MCF 10A (cell line): ENCODE measurements around the gene GALNT7. TPM values are rescaled to one million over a fixed set of nuclear protein-coding genes. Genes with fewer than 3 reads are reported as not detected.
A peak's percentile ranks its signal among the peaks of the same experiment; 100 is the strongest.

Source experiments
- BruUV-seq: library from RNA; stranded (reverse); fragments of 400-500 nt; replicated peaks from 2 replicates; lab custom pipeline; 2021; lab: Mats Ljungman, UMichigan
- CTCF ChIA-PET: fragments of 300-600 bp; sonication (Branson Sonifier 250); formaldehyde crosslinking; extraction: SDS; loops from one replicate; lab custom pipeline; 2021; ENCODE audit warnings: antibody characterized with exemption, inconsistent platforms; lab: Yijun Ruan, JAX
- POLR2A ChIA-PET: fragments of 300-600, 350-650 bp; sonication (Branson Sonifier 250); formaldehyde crosslinking; extraction: SDS; loops from one replicate; lab custom pipeline; 2020; ENCODE audit warnings: antibody characterized with exemption, inconsistent platforms; lab: Yijun Ruan, JAX
- DNase-seq: peaks from one replicate; pipeline ENCODE4 v3.0.0-alpha.2; 2018; ENCODE audit not compliant: unreplicated experiment
- H3K27ac Mint-ChIP-seq: one replicate; pipeline ENCODE4 v1.8.0; 2022; ENCODE audit warnings: mild to moderate bottlenecking, low read depth, mixed read lengths; ENCODE audit not compliant: unreplicated experiment
- H3K27me3 Mint-ChIP-seq: one replicate; pipeline ENCODE4 v1.8.0; 2022; ENCODE audit warnings: mixed read lengths; ENCODE audit not compliant: insufficient read depth, unreplicated experiment
- H3K36me3 Mint-ChIP-seq: one replicate; pipeline ENCODE4 v1.8.0; 2022; ENCODE audit warnings: mild to moderate bottlenecking, moderate library complexity, mixed read lengths; ENCODE audit not compliant: insufficient read depth, unreplicated experiment
- H3K4me1 Mint-ChIP-seq: one replicate; pipeline ENCODE4 v1.8.0; 2022; ENCODE audit warnings: mixed read lengths; ENCODE audit not compliant: insufficient read depth, unreplicated experiment
- H3K4me3 Mint-ChIP-seq: one replicate; pipeline ENCODE4 v1.8.0; 2022; ENCODE audit warnings: mild to moderate bottlenecking, moderate library complexity, mixed read lengths; ENCODE audit not compliant: unreplicated experiment
- H3K9me3 Mint-ChIP-seq: one replicate; pipeline ENCODE4 v1.8.0; 2022; ENCODE audit warnings: mixed read lengths; ENCODE audit not compliant: unreplicated experiment
- intact Hi-C: fragments of 100-400 bp; cut with micrococcal nuclease; formaldehyde crosslinking; loops from 2 replicates; pipeline ENCODE4 v1.14.1; 2022
- total RNA-seq: library from RNA; stranded (reverse); gene quantifications from 2 replicates; pipeline ENCODE4 v1.2.3, GENCODE V29; 2022
- TF ChIP-seq, protein P1 (sequence below): fragments of 200-600 bp; IDR thresholded peaks from one replicate; pipeline ENCODE4 v1.8.0; 2022; ENCODE audit warnings: antibody characterized with exemption, mild to moderate bottlenecking; ENCODE audit not compliant: unreplicated experiment

GALNT7 gene
- total RNA-seq, 1 experiment from 2014 or later = 13.7 TPM

GRCh38 chr4:173346074-173346473, 177.5 kb downstream of the GALNT7 start:
- TF ChIP-seq, protein P1, sequence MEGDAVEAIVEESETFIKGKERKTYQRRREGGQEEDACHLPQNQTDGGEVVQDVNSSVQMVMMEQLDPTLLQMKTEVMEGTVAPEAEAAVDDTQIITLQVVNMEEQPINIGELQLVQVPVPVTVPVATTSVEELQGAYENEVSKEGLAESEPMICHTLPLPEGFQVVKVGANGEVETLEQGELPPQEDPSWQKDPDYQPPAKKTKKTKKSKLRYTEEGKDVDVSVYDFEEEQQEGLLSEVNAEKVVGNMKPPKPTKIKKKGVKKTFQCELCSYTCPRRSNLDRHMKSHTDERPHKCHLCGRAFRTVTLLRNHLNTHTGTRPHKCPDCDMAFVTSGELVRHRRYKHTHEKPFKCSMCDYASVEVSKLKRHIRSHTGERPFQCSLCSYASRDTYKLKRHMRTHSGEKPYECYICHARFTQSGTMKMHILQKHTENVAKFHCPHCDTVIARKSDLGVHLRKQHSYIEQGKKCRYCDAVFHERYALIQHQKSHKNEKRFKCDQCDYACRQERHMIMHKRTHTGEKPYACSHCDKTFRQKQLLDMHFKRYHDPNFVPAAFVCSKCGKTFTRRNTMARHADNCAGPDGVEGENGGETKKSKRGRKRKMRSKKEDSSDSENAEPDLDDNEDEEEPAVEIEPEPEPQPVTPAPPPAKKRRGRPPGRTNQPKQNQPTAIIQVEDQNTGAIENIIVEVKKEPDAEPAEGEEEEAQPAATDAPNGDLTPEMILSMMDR = no peak
- no TSS peak for BruUV-seq
- intact Hi-C loops = no loop called here
- Mint-ChIP-seq H3K27me3 (no peaks in the 10 kb centered on the region), H3K4me1 (no peaks in the 10 kb centered on the region), H3K4me3 (no peak overlapping the region), H3K36me3 (no peaks in the 10 kb centered on the region), H3K9me3 (no peaks in the 10 kb centered on the region), H3K27ac (no peak overlapping the region)
- DNase-seq = no peak
- POLR2A ChIA-PET = interaction anchor here (3.8 to 4.3 kb wide), 2 partner anchors 12 to 23 kb away, joined by 26 to 37 read pairs; partner anchors contain the start of genes HMGB2 and SAP30
- CTCF ChIA-PET = interaction anchor here (0.6 to 1.0 kb wide), 4 partner anchors 9 to 362 kb away, joined by 3 to 4 read pairs (median 3); no protein-coding TSS in a partner anchor

DNA sequence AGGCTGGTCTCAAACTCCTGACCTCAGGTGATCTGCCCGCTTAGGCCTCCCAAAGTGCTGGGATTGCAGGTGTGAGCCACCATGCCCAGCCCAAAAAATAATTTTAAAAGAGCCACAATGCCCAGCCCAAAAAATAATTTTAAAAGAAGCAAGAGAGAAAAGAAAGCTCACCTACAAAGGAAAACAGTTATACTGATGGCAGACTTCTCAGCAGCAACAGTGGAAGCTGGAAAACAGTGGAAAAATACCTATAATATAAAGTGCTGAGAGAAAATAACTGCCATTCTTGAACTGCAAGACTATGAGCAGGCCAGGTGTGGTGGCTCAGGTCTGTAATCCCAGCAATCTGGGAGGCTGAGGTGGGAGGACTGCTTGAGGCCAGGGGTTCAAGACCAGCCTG, 178.9 kb downstream of the GALNT7 start:
- Mint-ChIP-seq H3K36me3 (no peaks in the 10 kb centered on the region), H3K27ac (no peak overlapping the region), H3K9me3 (no peaks in the 10 kb centered on the region), H3K4me3 (no peak overlapping the region), H3K27me3 (no peaks in the 10 kb centered on the region), H3K4me1 (no peaks in the 10 kb centered on the region)
- intact Hi-C loops = no loop called here
- TF ChIP-seq, protein P1 = no peak
- POLR2A ChIA-PET = interaction anchor here (4.3 kb wide), 1 partner anchor 22 kb away, joined by 26 read pairs; the partner anchor contains the start of gene SAP30
- CTCF ChIA-PET = interaction anchor here (1.2 to 1.5 kb wide), 2 partner anchors 13 to 73 kb away, joined by 4 read pairs; no protein-coding TSS in a partner anchor
- no TSS peak for BruUV-seq
- DNase-seq = no peak

GRCh38 chr4:173357939-173358338, 189.3 kb downstream of the GALNT7 start:
- intact Hi-C loops = no loop called here
- ChIA-PET POLR2A (interaction anchor here (0.6 to 1.1 kb wide), 2 partner anchors 11 to 442 kb away, joined by 3 to 7 read pairs; no protein-coding TSS in a partner anchor), CTCF (interaction anchor here (0.5 to 1.3 kb wide), 4 partner anchors 9 to 90 kb away, joined by 3 to 4 read pairs (median 4); no protein-coding TSS in a partner anchor)
- Mint-ChIP-seq H3K4me1 (no peaks in the 10 kb centered on the region), H3K27ac (no peak overlapping the region), H3K4me3 (no peak overlapping the region), H3K9me3 (no peaks in the 10 kb centered on the region), H3K27me3 (no peaks in the 10 kb centered on the region), H3K36me3 (peaks cover 5% of the 10 kb centered on the region)
- no peak for DNase-seq
- TF ChIP-seq, protein P1 = no peak
- no TSS peak for BruUV-seq

- Mint-ChIP-seq H3K27me3 (no peaks in the 10 kb centered on the region), H3K27ac (no peak overlapping the region), H3K4me1 (no peaks in the 10 kb centered on the region), H3K4me3 (no peak overlapping the region), H3K9me3 (no peaks in the 10 kb centered on the region), H3K36me3 (peaks cover 6% of the 10 kb centered on the region)
- CTCF ChIA-PET = interaction anchor here (0.5 to 1.4 kb wide), 8 partner anchors 14 to 936 kb away, joined by 3 to 4 read pairs (median 3); no protein-coding TSS in a partner anchor
- TF ChIP-seq, protein P1 = peak; percentile 27
- intact Hi-C loops = no loop called here
- DNase-seq = peak; percentile 25
- POLR2A ChIA-PET = interaction anchor here (1.3 to 2.4 kb wide), 3 partner anchors 10 to 26 kb away, joined by 4 to 9 read pairs (median 8); partner anchors contain the start of genes HMGB2 and SAP30
- BruUV-seq = no TSS peak
These were observed 192.1 kb downstream of the GALNT7 start for GRCh38 chr4:173360587-173361221.
